Activated CD4-positive, alpha-beta memory T cell treated with anti-CD3 and anti-CD28 coated beads, Interleukin-2, amount 10 ng/mL, durations not matched to agents 7 days and 5 days (primary cell): ENCODE data around the gene MYO7B. TPM values are rescaled to one million over a fixed set of nuclear protein-coding genes. Genes with fewer than 3 reads are reported as not detected.

Experiments
- CTCF ChIA-PET: fragments of 350-600 bp; sonication (Branson Sonifier 250); formaldehyde crosslinking; loops from one replicate; lab custom pipeline; 2021; ENCODE audit warnings: antibody characterized with exemption, inconsistent platforms; lab: Charles Lee
- POLR2A ChIA-PET: fragments of 350-600 bp; sonication (Branson Sonifier 250); formaldehyde crosslinking; loops from one replicate; lab custom pipeline; 2021; ENCODE audit warnings: antibody characterized with exemption; lab: Charles Lee
- DNase-seq: peaks from one replicate; pipeline ENCODE4 v3.0.0-alpha.2; 2020
- H3K27ac Mint-ChIP-seq: one replicate; pipeline ENCODE4 v1.8.0; 2021; ENCODE audit warnings: mild to moderate bottlenecking, mixed read lengths
- H3K27me3 Mint-ChIP-seq: one replicate; pipeline ENCODE4 v1.8.0; 2021; ENCODE audit warnings: mixed read lengths
- H3K36me3 Mint-ChIP-seq: one replicate; pipeline ENCODE4 v1.8.0; 2021; ENCODE audit warnings: low read depth, mixed read lengths
- H3K4me1 Mint-ChIP-seq: one replicate; pipeline ENCODE4 v1.8.0; 2021; ENCODE audit warnings: mixed read lengths
- H3K4me3 Mint-ChIP-seq: one replicate; pipeline ENCODE4 v1.8.0; 2021; ENCODE audit warnings: mild to moderate bottlenecking, mixed read lengths
- H3K9me3 Mint-ChIP-seq: one replicate; pipeline ENCODE4 v1.8.0; 2021; ENCODE audit warnings: mixed read lengths
- total RNA-seq, 2 experiments: library from RNA; stranded (reverse); gene quantifications; one replicate each; pipeline ENCODE4 v1.2.3, GENCODE V29; 2021

The MYO7B gene
- total RNA-seq, 2 experiments from 2014 or later: 0.13 to 0.18 TPM

DNA sequence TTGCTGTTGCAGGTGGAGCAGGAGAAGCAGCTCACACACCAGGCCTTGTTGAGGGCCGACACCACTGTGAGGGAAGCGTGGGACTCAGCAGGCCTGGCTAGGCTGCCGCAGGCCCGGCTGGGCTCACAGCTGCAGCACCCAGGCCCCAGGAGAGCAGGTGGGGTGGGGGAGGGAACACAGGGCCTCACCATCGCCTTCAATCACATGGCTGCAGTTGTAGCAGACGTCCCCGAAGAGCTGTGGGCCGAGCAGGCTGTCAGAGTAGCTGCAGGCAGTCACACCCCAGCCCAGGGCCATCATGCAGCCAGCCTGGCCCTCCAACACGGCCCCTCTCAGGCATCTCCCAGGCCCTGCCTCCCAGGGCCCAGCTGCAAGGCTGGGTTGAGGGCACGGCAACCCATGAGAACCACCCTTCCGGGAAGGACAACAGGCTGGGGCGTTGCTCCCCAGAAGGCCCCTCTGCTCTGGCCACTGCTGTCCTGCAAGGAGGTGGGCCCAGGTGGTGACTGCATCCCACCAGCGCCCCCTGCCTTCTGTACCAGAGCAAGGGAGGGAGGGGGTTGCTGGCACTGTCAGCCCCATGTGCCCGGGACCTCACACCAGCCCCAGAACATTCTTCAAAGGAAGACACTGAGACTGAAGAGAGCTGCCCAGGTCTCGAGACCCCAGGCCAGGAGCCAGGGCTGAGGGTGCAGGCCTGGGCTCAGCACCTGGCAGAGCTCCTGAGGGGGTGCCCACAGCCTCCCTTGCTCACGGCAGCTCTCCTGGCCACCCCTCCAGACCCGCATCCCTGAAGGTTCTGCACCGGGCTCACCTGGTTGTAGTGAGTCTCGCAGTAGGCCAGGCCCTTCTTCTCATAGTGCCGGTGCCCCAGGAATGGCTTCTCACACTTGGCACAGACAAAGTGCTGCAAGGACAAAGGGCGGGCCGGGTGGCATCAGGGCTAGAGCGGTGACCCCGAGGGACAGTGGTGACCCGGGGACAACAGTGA, 104.9 kb downstream of the MYO7B start:
- Mint-ChIP-seq H3K4me3 (peak overlapping the region; percentile 54), H3K27me3 (no peaks in the 10 kb centered on the region), H3K9me3 (no peaks in the 10 kb centered on the region), H3K4me1 (peaks cover 42% of the 10 kb centered on the region), H3K27ac (peak overlapping the region; percentile 63), H3K36me3 (no peaks in the 10 kb centered on the region)
- ChIA-PET CTCF (interaction anchor here (1.6 to 2.3 kb wide), 3 partner anchors 10 to 49 kb away, joined by 3 to 16 read pairs (median 8); no protein-coding TSS in a partner anchor), POLR2A (interaction anchor here (1.9 to 2.7 kb wide), 4 partner anchors 10 to 559 kb away, joined by 5 to 11 read pairs (median 6); partner anchors contain the start of genes IWS1 and SFT2D3)
- peak; percentile 42 for DNase-seq

- Mint-ChIP-seq H3K27ac (no peak overlapping the region), H3K4me3 (peak overlapping the region; percentile 54), H3K9me3 (no peaks in the 10 kb centered on the region), H3K36me3 (no peaks in the 10 kb centered on the region), H3K4me1 (peaks cover 41% of the 10 kb centered on the region), H3K27me3 (no peaks in the 10 kb centered on the region)
- DNase-seq: no peak
- ChIA-PET POLR2A (interaction anchor here (1.4 to 1.9 kb wide), 3 partner anchors 12 to 560 kb away, joined by 3 to 6 read pairs (median 6); partner anchors contain the start of gene SFT2D3), CTCF (interaction anchor here (2.0 kb wide), 1 partner anchor 50 kb away, joined by 16 read pairs; no protein-coding TSS in a partner anchor)
Observed at GRCh38 chr2:127641133-127641532, 105.7 kb downstream of the MYO7B start.

- H3K36me3 Mint-ChIP-seq: no peaks in the 10 kb centered on the region
- H3K4me1 Mint-ChIP-seq: peaks cover 35% of the 10 kb centered on the region
- CTCF ChIA-PET: interaction anchor here (2.0 kb wide), 1 partner anchor 51 kb away, joined by 16 read pairs; no protein-coding TSS in a partner anchor
- H3K9me3 Mint-ChIP-seq: no peaks in the 10 kb centered on the region
- POLR2A ChIA-PET: interaction anchor here (1.4 to 1.9 kb wide), 3 partner anchors 11 to 561 kb away, joined by 3 to 6 read pairs (median 6); partner anchors contain the start of gene SFT2D3
- H3K27me3 Mint-ChIP-seq: no peaks in the 10 kb centered on the region
- no peak overlapping the region for H3K27ac Mint-ChIP-seq
- peak; percentile 41 for DNase-seq
- peak overlapping the region; percentile 54 for H3K4me3 Mint-ChIP-seq
Observed at GRCh38 chr2:127641846-127642507, 106.5 kb downstream of the MYO7B start.

- CTCF ChIA-PET: no interaction called here
- Mint-ChIP-seq H3K36me3 (no peaks in the 10 kb centered on the region), H3K9me3 (no peaks in the 10 kb centered on the region), H3K4me3 (no peak overlapping the region), H3K27ac (no peak overlapping the region), H3K27me3 (no peaks in the 10 kb centered on the region), H3K4me1 (peaks cover 29% of the 10 kb centered on the region)
- POLR2A ChIA-PET: no interaction called here
- DNase-seq: no peak
Observed at GRCh38 chr2:127642706-127643438, 107.4 kb downstream of the MYO7B start.

GRCh38 chr2:127643439-127644065, 108.1 kb downstream of the MYO7B start:
- Mint-ChIP-seq H3K9me3 (no peaks in the 10 kb centered on the region), H3K4me1 (peaks cover 24% of the 10 kb centered on the region), H3K36me3 (no peaks in the 10 kb centered on the region), H3K27me3 (no peaks in the 10 kb centered on the region), H3K4me3 (no peak overlapping the region), H3K27ac (no peak overlapping the region)
- POLR2A ChIA-PET: interaction anchor here (1.1 kb wide), 1 partner anchor 58 kb away, joined by 3 read pairs; no protein-coding TSS in a partner anchor
- no peak for DNase-seq
- CTCF ChIA-PET: interaction anchor here (1.1 kb wide), 1 partner anchor 53 kb away, joined by 6 read pairs; no protein-coding TSS in a partner anchor

DNA sequence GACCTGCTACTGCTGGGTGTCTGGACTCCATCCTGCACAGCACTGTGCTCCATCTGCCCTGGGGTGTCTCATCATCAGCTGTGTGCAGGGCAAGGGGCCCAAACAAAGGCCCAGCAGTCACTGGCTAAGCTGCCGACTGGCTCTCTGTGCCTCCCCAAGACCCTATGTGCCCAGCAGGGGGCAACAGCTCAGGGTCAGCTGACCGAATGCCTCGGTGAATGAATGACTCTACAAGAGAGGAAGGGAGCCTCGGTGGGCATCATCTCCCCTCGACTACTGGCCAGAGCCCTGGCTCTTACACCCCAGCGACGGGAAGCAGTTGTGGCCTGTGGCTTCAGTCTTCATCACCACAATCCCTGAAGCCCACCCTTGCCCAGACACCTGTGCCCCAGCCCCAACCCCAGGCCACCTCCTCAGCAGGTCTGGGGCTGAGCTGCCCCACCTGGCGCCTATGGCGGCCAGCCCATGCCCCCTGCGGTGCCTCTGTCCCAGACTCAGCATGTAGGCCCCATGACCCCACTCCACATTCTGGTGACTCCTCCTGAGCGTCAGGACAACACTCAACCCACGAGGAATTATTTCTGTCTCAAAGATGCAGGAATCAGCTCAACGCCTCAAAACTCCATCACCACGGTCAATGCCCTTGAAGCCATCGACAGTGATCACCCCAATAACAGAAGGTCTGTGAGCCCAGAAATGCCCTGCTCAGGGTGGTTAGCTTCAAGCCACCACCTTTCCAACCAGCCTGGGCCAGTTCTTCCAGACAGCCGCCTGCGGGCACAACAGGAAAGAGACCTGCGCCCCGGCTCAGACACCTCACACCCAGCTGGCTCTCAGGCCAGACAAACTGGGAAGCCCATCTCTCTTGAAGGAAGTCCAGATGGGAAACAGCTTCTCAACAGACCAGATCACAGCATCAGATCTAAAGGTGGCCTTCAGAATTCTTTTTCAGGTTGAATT, 108.9 kb downstream of the MYO7B start:
- ChIA-PET POLR2A (interaction anchor here (1.1 kb wide), 1 partner anchor 58 kb away, joined by 3 read pairs; no protein-coding TSS in a partner anchor), CTCF (interaction anchor here (0.6 to 1.1 kb wide), 3 partner anchors 54 to 432 kb away, joined by 3 to 6 read pairs (median 3); no protein-coding TSS in a partner anchor)
- H3K36me3 Mint-ChIP-seq: no peaks in the 10 kb centered on the region
- H3K4me3 Mint-ChIP-seq: no peak overlapping the region
- no peak for DNase-seq
- no peaks in the 10 kb centered on the region for H3K27me3 Mint-ChIP-seq
- peaks cover 20% of the 10 kb centered on the region for H3K4me1 Mint-ChIP-seq
- H3K27ac Mint-ChIP-seq: no peak overlapping the region
- no peaks in the 10 kb centered on the region for H3K9me3 Mint-ChIP-seq

DNA sequence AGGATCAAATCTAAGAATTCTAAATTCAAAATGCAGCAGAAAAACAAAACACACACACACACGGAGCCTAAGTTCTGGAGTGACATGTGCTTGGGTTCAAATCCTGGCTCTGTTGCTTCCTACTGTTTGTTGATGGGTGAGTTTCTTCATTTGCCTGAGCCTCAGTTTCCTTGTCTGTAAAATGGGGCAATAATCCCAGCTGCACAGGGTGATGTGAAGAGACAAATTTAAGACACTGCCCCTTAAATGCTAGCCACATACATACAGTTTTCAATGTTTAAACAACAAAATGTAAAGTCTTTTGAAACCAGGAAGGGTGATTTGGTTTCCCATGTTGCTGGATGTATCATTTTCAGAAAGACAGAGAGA, 109.5 kb downstream of the MYO7B start:
- Mint-ChIP-seq H3K27ac (no peak overlapping the region), H3K4me1 (peaks cover 19% of the 10 kb centered on the region), H3K9me3 (no peaks in the 10 kb centered on the region), H3K27me3 (no peaks in the 10 kb centered on the region), H3K36me3 (no peaks in the 10 kb centered on the region), H3K4me3 (no peak overlapping the region)
- ChIA-PET POLR2A (no interaction called here), CTCF (interaction anchor here (0.6 to 1.2 kb wide), 4 partner anchors 54 to 432 kb away, joined by 3 to 6 read pairs (median 3); no protein-coding TSS in a partner anchor)
- DNase-seq: no peak

DNA sequence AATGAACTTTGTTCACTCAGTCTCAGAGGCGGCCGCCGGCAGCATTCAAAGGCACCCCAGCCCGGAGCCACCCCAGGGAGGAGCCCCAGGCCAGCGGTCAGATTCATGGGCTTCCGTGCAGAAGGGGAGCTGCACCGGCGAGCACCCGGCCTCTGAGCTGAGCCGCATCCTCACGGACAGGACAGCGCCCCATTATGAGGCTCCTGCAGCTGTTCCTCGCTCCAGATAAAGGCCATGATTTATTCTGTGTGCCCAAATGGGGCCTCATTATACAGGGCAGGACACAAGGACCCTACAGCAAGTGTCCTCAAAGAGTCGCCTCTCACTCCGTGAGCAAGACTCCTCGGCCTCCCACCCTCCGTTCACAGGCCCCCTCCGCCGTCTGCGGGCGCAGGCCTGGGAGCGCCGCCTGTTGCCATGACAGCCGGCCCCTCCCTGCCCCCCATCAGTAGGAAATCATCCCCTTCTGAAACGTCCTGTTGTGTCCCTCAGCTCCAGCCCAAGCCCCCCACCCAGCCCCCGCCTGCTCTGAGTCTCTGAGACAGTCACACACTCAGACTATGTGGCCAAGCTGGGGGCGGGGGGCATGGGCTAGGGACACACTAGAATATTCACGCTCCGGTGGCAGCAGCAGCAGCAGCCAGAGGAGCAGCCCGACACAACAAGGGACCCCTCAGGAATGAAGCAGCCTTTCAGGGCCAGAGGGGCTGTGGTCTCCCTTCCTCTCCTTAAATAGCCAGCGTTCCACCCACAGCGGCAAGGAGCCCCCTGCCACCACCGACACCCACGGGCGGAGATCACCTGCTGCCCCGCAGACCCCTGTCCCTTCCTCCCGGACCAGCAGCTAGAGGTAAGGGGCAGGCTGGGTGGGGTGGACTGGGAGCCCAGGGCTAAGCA, 110.2 kb downstream of the MYO7B start, which contains the start of gene GPR17:
TSS of gene GPR17 (plus strand) at position 759 of the 897 bp plus-strand sequence. CDS start 4,583 bp downstream, outside the sequence.
- no peak for DNase-seq
- CTCF ChIA-PET: interaction anchor here (1.2 kb wide), 1 partner anchor 54 kb away, joined by 3 read pairs; no protein-coding TSS in a partner anchor
- POLR2A ChIA-PET: no interaction called here
- Mint-ChIP-seq H3K27ac (no peak within 1 kb of the TSS), H3K9me3 (no peaks in the 10 kb centered on the region), H3K36me3 (no peaks in the 10 kb centered on the region), H3K4me1 (peaks cover 13% of the 10 kb centered on the region), H3K27me3 (no peaks in the 10 kb centered on the region), H3K4me3 (no peak within 1 kb of the TSS)

- peaks cover 3% of the 10 kb centered on the region for H3K27me3 Mint-ChIP-seq
- no peaks in the 10 kb centered on the region for H3K9me3 Mint-ChIP-seq
- H3K4me1 Mint-ChIP-seq: peaks cover 10% of the 10 kb centered on the region
- CTCF ChIA-PET: interaction anchor here (4.7 kb wide), 1 partner anchor 56 kb away, joined by 97 read pairs; no protein-coding TSS in a partner anchor
- POLR2A ChIA-PET: no interaction called here
- no peaks in the 10 kb centered on the region for H3K36me3 Mint-ChIP-seq
- no peak overlapping the region for H3K27ac Mint-ChIP-seq
- DNase-seq: no peak
- H3K4me3 Mint-ChIP-seq: no peak overlapping the region
Observed at GRCh38 chr2:127646487-127647241, 111.2 kb downstream of the MYO7B start.
